HT1080 (cell line): Measurements from ENCODE around the gene MPRIP. TPM values are rescaled to one million over a fixed set of nuclear protein-coding genes. Genes with fewer than 3 reads are reported as not detected.

ENCODE experiments used
- DNase-seq: peaks from one replicate; pipeline ENCODE4 v3.0.0-alpha.2; 2015; ENCODE audit warnings: low read depth
- total RNA-seq: library from RNA; depleted of rRNA; stranded (reverse); fragments of >200 nt; shearing (Covaris generic); gene quantifications from 2 replicates; pipeline ENCODE4 v1.2.3, GENCODE V29; 2014

MPRIP gene
- total RNA-seq, 1 experiment from 2014 or later, result 340 TPM

DNA sequence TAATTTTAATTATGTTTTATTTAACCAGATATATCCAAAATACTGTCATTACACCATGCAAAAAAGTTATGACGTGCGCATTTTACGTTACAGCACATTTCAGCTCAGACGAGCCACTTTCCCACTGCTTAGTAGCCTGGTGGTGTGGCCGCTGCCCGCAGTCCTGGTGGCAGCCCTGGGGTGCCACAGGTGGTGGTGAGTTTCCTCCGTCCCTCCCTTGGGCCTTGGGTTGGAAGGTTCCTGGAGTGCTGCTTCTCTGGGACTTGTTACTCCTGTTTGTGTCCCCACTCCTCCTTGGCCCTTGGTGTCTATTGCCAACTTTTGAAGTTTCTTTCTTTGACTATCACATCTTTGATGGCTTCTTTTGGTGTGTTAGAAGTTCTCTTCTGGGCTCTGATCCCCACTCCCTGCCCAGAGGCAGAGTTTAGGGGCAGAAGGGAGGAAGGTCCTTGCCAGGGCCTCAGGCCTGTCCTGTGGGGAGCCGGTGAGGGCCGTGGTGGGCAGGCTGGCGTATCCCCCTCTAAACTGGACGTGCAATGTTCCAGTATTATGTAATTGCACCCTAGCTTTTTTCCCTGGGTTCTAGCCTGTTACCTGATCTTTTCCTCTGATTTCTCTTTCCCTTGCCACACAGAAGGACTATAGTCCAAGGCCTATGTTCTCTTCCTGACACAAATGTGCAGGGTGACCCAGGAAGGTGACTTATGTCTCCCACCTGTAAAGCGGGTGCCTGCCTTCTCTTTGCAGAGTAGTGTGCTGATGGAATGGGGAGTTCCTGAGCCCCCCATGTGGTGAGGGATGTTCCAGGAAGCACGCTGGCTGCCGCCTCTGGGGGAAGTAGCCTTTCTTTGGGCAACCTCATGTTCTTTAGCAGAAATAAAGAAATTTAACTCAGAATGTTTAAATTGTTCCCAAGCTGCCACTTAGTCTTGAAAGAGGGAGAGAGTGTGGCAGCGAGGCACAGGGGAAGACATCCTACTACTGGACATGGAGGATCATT is 8.4 kb downstream of the MPRIP start:
- no peak for DNase-seq

DNA sequence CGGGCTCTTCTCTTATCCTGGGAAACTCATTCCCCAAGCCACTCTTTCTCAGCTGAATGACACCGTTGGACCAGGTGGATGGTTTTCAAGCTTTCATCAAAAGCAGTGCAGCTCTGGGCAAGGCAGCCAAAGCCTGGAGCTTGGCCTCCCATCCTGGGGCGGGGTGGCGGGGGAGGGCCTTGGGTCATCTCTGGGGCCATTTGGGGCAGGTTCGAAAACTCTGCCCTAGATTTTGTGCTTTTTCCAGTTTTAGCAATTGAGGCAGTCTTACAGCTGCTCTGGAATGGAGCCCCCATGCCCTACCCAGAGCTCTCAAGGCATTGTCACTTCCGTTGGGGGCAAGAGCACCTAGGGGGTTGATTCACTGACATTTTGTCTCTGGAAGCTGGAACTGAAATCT is 9.1 kb downstream of the MPRIP start:
- DNase-seq, result no peak

DNA sequence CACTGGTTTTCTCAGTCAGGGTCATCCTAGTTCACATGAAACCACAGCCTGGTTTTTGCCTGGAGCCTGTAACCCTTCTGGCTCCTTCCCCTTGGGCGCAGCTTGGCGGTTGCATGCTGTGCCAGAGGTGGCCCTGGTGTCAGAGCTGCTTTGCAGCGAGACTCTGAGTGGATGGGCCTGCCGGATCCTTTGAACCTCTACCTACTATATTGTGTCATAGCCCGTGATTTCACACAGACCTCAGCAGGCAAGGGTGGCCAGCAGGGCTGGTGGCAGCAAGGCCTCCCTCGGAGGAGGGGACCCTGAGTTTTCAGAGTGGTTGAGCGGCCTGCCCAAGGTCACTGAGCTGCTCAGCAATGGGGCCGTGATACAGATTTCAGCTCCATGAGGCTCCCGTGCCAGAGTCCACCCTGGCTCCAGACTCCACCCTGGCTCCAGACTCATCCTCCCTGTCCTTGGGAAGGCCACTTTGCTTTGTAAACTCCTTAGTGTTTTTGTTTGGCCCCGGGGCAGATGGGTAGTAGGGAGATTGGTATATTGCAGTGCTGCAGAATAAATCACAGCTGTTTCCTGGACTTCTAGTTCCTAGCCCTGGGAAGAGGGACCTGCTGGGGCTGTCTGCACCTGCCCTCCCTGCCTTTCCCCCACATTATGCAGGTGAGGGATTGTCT is 9.7 kb downstream of the MPRIP start:
- no peak for DNase-seq

DNA sequence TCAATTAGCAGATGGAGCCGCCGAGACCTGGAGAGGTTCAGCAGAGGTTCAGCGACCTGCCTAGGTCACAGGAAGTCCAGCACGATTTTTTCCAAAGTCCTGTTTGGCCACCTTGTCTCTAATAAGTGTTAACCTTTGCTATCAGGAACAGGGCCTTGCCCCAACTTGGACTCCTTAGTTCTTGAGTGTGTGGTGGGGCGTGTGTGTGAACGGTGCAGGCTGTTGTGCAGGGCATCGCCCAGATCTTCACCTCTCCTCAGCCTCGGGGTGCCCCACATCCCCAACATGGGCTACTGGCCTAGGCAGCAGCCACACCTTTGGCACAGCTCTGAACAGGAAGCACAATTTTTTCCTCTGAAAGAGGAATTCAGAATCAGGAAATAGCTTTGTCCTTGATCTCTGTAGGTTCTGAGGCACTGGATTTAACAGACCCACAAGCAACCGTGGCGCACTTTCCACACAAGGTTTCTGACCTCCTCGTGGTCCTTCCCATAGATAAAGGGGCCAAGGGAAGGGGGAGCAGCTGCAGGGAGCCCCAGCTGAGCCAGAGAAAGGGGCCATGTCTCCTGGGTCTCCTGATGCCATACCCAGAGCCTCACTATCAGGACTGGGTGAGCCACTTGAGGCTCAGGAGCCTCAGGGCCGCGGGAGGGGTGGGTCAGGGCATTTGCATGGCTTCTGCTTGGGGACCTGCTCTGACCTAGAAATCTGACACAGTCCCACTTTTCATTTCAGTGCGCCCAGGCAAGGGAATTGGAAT is 10.4 kb downstream of the MPRIP start:
- no peak for DNase-seq

DNA sequence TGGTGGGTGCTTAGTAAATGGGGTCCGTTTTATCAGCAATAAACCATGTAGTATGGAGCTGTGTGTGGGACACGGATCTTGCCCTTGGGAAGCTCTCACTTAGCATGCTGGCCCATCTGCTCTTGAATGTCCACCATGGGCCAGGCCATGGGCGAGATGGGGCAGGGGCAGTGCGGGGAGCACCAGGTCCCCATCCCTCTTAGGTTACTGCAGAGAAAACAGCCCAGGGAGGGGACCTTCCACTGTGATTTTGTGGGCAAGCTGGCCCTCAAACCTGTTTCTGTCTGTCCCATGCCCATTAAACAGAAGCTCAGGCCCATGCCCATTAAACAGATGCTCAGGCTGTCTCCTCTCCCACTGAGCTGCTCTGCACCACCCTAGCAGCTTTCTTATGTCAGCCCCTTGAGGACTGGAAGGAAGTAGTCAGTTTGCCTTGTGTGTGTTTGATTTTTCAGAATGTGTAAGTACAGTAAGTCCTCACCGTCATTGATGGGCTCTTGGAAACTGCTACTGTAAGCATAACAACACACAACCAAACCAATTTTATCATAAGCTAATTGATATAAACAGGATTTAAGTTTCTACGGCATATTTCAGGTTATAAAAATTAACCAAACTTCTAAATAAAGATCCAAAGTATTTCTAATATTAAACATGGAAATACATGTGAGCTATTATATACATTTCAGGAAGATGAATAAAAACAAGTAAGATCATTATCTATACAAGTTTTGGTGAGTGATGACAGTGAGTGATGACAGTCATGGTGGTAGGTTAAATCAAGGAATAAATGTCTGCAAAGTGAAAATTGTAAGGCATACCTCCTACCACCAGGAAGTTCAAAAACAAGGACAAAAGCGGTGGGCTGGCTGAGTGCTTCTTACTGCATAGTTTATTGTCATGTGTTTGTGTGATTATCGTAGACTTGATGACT is 11.5 kb downstream of the MPRIP start:
- no peak for DNase-seq

DNA sequence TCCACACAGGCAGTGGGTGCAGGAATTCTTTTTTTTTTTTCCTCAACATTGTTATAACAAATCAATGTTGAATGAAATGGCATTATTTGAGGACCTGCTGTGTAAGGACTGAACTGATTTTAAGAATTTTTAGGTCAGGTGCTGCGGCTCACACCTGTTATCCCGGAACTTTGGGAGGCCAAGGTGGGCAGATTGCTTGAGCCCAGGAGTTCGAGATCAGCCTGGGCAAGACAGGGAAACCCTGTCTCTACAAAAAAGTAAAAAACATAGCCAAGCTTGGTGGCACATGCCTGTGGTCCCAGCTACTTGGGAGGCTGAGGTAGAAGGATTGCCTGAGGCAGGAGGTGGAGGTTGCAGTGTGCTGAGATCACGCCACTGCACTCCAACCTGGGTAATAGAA is 12.4 kb downstream of the MPRIP start:
- DNase-seq, result no peak

DNA sequence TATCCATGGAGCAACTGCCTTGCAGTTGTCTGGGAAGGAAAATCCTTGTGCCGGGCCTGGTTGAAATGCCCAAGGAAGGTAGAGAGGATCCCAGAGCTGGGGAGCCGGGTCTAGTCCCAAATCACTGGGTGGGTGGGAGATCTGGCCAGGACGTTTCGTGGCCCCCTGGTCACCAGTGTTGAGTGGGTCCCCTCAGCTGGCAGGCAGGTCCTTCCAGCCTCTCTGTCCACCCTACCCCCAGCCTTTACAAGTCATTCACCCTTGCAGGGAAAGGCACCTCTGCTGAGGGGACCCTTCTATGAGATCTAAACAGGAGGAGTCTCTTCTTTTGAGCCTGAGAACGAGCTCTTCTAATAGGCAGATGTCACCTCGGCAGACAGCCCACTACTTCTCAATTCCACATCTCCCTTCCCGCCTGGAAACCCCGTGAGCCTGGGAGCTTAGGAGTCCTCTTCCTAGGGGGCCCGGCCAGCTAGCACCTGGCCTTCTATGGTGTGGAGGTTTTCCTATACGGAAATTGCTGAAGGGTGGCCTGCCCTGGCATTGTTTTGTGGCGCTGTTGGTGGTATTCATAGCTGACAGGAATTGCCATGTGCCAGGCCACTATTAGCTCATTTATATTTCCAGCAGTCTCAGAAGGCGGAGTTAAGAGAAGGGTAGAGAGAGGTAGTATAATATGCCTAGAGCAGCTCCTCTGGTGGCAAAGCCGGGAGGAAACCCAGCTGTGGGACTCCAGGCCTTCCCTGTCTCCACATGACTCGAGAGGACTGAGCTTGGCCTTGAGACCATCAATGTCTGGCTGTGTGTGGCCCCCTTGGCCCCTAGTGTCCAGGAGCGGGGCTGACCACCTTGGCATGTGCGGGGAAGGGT is 13.3 kb downstream of the MPRIP start:
- DNase-seq, result no peak

DNA sequence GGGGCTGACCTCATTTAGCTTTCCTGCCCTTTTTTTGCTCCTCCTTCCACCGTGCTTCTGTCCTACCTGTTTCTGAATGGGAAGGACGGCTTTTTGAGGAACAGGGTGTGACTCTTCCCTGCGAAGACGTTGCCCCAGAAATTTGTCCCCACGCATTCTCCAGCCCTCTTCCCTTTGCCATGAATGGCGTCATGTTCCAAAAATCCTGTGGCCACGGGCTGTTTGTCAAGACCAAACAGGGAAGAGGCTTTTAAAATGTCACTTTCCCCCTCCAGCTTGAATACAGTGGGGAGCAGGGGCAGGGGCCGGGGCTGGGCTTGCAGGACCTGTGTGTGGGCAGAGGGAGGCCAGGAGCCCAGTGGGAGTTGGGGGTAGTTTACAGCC is 13.9 kb downstream of the MPRIP start:
- DNase-seq, result no peak

DNA sequence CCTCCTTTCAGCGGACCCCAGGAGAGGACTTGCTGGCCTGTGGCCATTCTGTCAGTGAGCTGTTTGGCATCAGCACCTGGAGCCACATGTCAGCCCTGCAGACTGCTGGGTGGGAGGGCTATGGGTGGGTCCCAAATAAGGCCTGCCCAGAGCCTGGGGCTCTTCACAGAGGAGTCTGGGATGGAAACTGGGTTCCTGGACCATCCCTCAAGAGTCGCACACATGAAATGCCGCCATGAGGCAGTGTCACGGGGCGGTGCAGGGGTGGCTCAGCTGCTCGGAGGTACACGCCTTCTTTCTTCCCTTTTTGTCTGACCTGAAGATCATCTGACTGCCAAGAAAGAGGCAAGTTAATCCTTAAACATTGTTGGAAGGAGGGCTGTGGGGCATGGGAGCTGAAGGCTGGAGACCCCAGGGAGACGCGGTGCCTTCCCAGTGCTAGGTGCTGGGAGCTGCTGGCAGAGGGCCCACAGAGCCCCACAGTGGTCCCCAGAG is 14.8 kb downstream of the MPRIP start:
- no peak for DNase-seq

DNA sequence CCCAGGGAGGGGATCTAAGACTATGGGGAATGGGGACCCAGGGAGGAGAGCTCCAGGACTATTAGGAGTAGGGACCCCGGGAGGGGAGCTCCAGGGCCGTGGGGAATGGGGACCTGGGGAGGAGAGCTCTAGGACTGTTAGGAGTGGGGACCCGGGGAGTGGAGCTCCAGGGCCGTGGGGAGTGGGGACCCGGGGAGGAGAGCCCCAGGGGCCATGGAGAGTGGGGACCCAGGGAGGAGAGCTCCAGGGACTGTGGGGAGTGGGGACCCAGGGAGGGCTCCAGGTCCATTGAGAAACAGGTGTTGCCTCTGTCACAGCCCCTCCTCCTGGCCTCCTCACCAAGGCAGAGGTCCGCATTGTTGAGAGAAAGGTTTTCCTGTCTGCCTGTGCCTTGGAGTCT is 16.0 kb downstream of the MPRIP start:
- no peak for DNase-seq

DNA sequence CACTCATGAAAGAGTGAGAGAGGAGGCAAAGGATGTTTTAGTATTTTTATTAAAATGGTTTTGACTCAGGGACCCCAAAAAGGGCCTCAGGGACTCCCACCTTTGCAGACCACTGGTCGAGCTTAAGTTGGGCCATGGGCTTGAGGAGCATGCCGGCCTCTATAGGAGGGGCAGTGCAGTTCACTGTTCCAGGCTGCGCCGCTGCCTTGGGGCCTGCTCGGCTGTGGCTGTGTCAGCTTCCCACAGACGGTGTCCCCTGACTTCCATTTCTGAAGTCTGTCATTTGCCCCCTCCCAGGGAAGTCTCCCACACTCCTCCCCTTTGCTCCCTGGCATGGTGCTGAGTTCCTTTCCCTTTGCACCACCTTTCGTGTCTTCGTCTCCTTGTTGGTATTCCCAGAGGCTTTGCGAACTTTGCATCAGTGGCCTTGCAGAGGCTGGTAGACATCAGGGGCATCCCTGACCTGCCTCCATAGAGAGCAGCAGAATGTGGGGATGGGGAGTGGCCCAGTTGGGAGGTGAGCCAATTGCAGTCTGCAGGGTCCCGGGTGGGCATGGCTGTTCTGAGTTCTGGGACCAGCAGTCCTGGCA is 17.1 kb downstream of the MPRIP start:
- no peak for DNase-seq

DNA sequence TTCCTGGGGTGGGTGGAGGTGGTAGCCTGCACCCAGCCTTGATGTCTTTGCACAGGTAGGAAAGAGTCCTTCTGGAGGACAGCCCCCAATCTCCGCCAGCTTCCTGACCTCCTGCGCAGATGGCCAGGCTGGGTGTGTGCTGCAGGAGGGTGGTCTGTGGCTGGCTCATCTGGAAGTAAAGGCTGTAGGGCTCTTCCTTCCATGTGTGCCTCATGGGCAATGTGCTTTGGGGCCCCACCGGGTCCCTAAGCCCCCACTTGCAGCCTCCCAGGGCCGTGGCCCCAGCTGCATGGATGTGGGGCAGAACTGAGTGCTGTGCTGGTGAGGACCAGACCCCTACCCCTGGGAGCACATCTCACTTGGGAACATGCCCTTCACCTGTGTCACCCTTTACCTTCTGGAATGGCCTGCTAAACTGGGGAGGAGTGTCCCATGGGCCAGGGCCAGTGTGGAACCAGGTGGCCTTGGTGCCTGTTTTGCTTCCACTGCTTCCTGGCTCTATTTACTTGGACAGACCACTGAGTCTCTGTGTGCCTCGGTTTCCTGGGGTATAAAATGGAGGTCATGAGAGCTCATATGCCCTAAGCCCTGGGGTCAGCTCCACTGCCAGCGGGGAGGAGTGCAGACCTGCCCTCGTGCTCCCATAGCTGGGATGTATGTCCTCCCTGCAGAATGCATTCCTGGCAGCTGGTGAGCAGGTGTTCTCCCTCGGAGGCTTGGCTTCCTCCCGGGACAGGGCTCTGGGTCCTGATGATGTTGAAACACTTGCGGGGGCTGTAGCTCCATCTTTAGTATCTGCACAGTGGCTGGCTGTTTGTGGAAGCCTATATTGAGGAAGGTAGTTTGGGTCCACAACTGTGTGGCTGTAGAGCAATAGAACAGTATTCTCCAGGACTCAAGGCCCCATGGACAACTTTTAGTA is 18.0 kb downstream of the MPRIP start:
- DNase-seq, result no peak

DNA sequence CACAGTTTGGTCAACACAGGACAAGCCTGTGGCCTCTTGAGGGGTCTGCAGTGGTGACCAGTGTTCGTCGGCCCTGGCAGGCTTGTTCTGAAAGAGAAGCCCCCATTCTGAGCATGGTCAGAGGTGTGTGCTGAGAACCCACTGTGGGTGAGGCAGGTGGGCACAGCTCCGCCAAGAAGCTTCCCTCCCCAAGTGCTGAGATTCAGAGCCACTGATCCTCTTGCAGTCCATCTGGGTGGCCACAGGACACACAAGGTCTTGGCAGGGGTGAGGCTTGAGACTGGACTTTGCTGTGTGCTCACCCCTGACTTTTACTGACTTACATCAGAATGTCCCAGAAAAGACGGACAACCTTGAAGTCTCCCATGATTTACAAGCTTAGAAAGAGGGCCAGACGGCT is 18.7 kb downstream of the MPRIP start:
- no peak for DNase-seq

DNA sequence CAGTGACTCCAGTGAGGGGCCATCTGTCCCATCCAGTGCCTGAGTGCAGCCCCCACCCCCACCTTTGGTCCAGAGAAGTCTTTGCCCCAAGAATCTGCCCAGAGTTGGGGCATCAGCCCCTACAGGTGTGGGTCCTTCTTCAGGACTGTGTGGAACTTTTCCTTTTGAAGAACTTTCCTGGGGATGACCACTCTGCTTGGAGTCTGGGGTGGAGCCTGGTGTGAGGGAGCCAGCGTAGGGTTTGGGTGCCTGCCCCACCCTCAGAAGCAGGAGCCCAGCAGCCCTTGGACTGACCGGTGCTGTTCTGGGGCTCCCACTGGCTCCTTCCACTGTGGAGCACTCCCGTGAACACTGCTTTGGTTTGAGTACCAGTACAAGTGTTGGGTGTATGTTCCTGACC is 19.3 kb downstream of the MPRIP start:
- DNase-seq, result no peak

DNA sequence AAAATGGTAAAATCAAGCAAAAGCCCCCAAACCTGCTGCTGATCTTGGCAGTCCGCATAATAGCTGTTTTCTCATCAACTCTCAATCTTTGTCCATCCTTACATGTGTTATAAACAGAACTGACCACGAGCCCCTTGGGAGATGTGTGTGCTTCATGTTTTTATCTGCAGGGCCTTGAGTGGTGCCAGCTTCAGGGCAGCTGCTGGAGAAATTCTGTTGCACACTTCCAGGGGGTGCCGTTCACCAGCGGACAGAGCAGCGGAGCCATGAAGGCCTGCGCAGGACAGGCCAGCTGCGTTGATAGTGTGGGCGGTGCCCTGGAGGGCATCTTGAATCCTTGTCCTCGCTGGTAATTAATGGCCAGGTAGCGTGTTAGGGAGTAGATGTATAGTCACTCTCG is 20.1 kb downstream of the MPRIP start:
- no peak for DNase-seq

DNA sequence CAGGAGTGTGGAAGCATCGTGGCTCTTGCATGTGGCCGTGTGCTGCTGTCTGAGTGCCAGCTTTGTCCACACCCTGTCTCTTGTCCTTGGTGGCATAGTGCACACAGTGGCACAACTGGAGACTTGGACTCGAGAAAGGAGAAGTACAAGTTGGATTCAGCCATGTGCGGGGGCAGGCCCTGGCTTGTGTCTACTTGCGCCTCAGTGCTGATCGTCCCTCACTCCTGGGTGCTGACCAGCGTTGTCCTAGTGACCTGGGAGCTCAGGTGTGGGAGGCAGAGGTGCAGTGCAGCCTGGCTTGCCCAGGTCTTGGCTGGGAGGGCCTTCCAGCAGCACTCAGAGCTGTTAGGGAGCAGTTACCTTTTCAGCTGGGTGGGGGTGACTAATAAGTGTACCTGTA is 20.6 kb downstream of the MPRIP start:
- DNase-seq, result no peak

DNA sequence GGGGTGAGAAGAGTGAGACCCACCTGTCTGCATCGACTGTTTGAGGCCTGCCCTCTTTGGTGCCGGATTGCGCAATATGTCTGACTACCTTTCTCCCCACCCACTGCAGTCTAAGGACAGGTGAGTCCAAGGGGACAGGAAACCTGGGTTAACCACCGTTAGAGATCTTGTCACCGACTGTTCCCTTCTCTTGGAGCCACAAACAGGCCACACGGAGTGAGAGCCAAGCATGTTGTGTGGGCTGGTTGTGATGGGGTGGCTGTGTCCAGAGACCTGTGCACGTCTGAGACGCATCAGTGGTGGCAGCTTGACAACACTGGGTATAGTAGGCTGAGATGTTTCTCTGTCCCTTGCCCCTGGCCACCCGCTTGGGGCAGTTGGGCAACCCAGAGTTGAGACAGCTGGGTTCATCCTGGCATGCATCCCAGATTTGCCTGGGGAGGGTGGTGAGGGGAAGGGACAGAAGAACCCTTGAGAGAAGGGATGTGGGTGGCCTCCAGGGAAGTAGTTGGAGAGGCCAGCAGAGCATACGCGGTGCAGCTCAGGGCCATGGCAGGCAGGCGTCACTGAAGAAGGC is 21.4 kb downstream of the MPRIP start:
- peak; percentile 36 for DNase-seq

DNA sequence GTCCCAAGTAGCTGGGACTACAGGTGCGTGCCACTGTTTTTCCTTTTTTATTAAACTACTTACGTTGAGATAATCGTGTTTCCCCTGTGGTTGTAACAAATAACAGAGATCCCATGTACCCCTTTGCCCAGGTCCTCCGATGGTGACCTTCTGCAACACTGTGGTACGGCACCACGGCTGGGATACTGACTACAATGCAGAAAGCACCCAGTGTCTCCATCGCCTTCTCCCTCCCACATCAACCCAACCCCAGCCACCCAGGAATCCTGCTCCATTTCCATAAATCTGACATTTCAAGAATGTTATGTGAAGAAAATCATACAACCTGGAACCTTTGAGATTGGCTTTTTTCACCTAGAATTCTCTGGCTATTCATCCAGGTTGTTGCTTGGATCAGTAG is 22.1 kb downstream of the MPRIP start:
- DNase-seq, result no peak
